Measurements from ENCODE around the gene TNFAIP8L3. TPM values are rescaled to one million over a fixed set of nuclear protein-coding genes. Genes with fewer than 3 reads are reported as not detected.

TNFAIP8L3 gene
- total and polyA plus RNA-seq, 9 of the 15 experiments (the other 6 are each of a cell fraction or from before 2014, with no cell fraction given), result 0.13 TPM; not detected in 8

DNA sequence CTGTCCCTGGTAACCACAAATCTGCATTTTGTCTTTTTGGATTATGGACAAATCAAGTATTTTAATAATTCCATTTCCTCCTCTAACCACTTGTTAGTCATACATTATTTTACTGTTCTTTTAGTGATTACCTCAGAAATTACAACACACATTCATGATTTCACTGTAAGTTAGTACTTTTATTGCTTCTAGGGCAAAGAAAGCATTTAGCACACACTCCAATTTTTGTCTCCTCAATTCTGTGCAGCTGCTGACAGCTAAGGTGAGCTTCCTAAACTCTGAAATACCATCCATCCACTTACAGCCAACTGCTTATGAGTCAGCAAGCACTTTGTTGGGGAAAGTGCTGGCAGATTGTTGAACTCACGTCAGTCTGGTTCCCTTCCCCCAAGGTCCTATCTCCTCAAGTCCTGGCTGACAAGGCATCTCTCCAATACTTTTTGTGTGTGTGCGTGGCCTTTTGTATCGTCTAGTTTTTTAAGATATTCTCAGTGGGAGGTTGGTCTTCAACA lies 49.4 kb upstream of the TNFAIP8L3 start (continued):
- no peak for TF ChIP-seq L3MBTL2 (IDR thresholded peaks at IDR 0.05)
- TF ChIP-seq ZNF316 (IDR thresholded peaks at IDR 0.05), result peak; percentile 50
- no peak for TF ChIP-seq MEF2A (IDR thresholded peaks at IDR 0.05; ENCODE audit: control insufficient read depth, low read depth, low read length)
- TF ChIP-seq FOXK1 (CRISPR knock-in tag; IDR thresholded peaks at IDR 0.05; ENCODE audit: borderline replicate concordance), result no peak
- TF ChIP-seq CEBPB (tag; IDR thresholded peaks at IDR 0.05), result no peak
- TF ChIP-seq SNIP1 (IDR thresholded peaks at IDR 0.05; ENCODE audit: low read depth), result no peak
- TF ChIP-seq SMARCE1 (IDR thresholded peaks at IDR 0.05), result 0 out of 2 replicates have a peak, but pooled peaks have one; percentile 35
- no peak for TF ChIP-seq ZNF583 (CRISPR knock-in tag; IDR thresholded peaks at IDR 0.05)
- TF ChIP-seq, protein P1, sequence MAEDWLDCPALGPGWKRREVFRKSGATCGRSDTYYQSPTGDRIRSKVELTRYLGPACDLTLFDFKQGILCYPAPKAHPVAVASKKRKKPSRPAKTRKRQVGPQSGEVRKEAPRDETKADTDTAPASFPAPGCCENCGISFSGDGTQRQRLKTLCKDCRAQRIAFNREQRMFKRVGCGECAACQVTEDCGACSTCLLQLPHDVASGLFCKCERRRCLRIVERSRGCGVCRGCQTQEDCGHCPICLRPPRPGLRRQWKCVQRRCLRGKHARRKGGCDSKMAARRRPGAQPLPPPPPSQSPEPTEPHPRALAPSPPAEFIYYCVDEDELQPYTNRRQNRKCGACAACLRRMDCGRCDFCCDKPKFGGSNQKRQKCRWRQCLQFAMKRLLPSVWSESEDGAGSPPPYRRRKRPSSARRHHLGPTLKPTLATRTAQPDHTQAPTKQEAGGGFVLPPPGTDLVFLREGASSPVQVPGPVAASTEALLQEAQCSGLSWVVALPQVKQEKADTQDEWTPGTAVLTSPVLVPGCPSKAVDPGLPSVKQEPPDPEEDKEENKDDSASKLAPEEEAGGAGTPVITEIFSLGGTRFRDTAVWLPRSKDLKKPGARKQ (CRISPR knock-in tag; IDR thresholded peaks at IDR 0.05), result no peak
- TF ChIP-seq POLR2B (IDR thresholded peaks at IDR 0.05; ENCODE audit: low read depth, partially characterized antibody), result no peak
- no peak for TF ChIP-seq ZNF431 (CRISPR knock-in tag; IDR thresholded peaks at IDR 0.05)
- TF ChIP-seq GATA2 (CRISPR knock-in tag; IDR thresholded peaks at IDR 0.05), result no peak
- no peak for TF ChIP-seq ZNF436 (CRISPR knock-in tag; IDR thresholded peaks at IDR 0.05)
- TF ChIP-seq NCOA2 (IDR thresholded peaks at IDR 0.05; ENCODE audit: partially characterized antibody in 2 of 2), result no peak
- TF ChIP-seq TEAD4 (IDR thresholded peaks at IDR 0.05; ENCODE audit: low read length), result no peak
- no peak for TF ChIP-seq TEAD4 (CRISPR knock-in tag; IDR thresholded peaks at IDR 0.05; ENCODE audit: borderline replicate concordance)
- no peak for TF ChIP-seq ATF1 (CRISPR knock-in tag; IDR thresholded peaks at IDR 0.05)
- TF ChIP-seq ATF1 (tag; IDR thresholded peaks at IDR 0.05), result peak; percentile 76; the same call in 1 of the 2 replicates
- TF ChIP-seq ILK (tag; IDR thresholded peaks at IDR 0.05; ENCODE audit: borderline replicate concordance, low read depth), result no peak
- TF ChIP-seq, protein P2, sequence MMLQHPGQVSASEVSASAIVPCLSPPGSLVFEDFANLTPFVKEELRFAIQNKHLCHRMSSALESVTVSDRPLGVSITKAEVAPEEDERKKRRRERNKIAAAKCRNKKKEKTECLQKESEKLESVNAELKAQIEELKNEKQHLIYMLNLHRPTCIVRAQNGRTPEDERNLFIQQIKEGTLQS (IDR thresholded peaks at IDR 0.05), result peak; percentile 79
- TF ChIP-seq, protein P2 (CRISPR knock-in tag; conservative IDR thresholded peaks at IDR 0.05), result no peak
- TF ChIP-seq ZNF146 (CRISPR knock-in tag; IDR thresholded peaks at IDR 0.05; ENCODE audit: unreplicated experiment), result no peak
- peak; percentile 61 for TF ChIP-seq JUN (IDR thresholded peaks at IDR 0.05; ENCODE audit: borderline replicate concordance, low read depth, low read length)
- no peak for TF ChIP-seq JUN (CRISPR knock-in tag; IDR thresholded peaks at IDR 0.05; ENCODE audit: borderline replicate concordance)
- TF ChIP-seq C11orf30 (IDR thresholded peaks at IDR 0.05; ENCODE audit: low read depth), result peak; percentile 69
- no peak for TF ChIP-seq TAF9B (IDR thresholded peaks at IDR 0.05; ENCODE audit: partially characterized antibody)
- TF ChIP-seq MYC (IDR thresholded peaks at IDR 0.05; ENCODE audit: low read depth, low read length), result no peak
- TF ChIP-seq MYC (CRISPR knock-in tag; IDR thresholded peaks at IDR 0.05; ENCODE audit: borderline replicate concordance, low read depth), result no peak
- no peak for TF ChIP-seq E2F3 (CRISPR knock-in tag; IDR thresholded peaks at IDR 0.05)
- no peak for TF ChIP-seq BRD9 (IDR thresholded peaks at IDR 0.05; ENCODE audit: low read depth, partially characterized antibody)
- TF ChIP-seq TBP (optimal IDR thresholded peaks at IDR 0.05; ENCODE audit: low read depth, low read length), result no peak
- no peak for TF ChIP-seq ZNF507 (tag; conservative IDR thresholded peaks at IDR 0.05)

All from K562 (cell line).